ENCODE data around the gene CSPG4.

CSPG4 gene

GRCh38 chr15:75671730-75672602 lies 40.7 kb downstream of the CSPG4 start:
- no peak for TF ChIP-seq SP1 (IDR thresholded peaks at IDR 0.05)
- no peak for TF ChIP-seq FOXM1 (IDR thresholded peaks at IDR 0.05; ENCODE audit: borderline replicate concordance)
- no peak for TF ChIP-seq LEF1 (IDR thresholded peaks at IDR 0.05; ENCODE audit: borderline replicate concordance)
- no peak for TF ChIP-seq L3MBTL2 (conservative IDR thresholded peaks at IDR 0.05)
- TF ChIP-seq BHLHE40 (IDR thresholded peaks at IDR 0.05; ENCODE audit: borderline replicate concordance), result no peak
- TF ChIP-seq FOXK2 (IDR thresholded peaks at IDR 0.05), result no peak
- POLR2A ChIA-PET, result interaction anchor here (0.5 to 3.7 kb wide), 12 partner anchors 11 to 304 kb away, joined by 3 to 19 read pairs (median 4); partner anchors contain the start of genes IMP3, SNUPN and SNX33
- no peak for DNase-seq (ENCODE audit: extremely low spot score)
- CTCF ChIA-PET, result interaction anchor here (1.0 to 1.9 kb wide), 5 partner anchors 10 to 304 kb away, joined by 3 to 10 read pairs (median 5); partner anchors contain the start of genes MAN2C1 and SNX33

- POLR2A ChIA-PET, result interaction anchor here (1.0 kb wide), 1 partner anchor 8 kb away, joined by 3 read pairs; no protein-coding TSS in a partner anchor
- DNase-seq (ENCODE audit: extremely low spot score), result no peak
- CTCF ChIA-PET, result no interaction called here
- no peak for TF ChIP-seq TARDBP (IDR thresholded peaks at IDR 0.05)
- no peak for TF ChIP-seq NFRKB (IDR thresholded peaks at IDR 0.05)
- TF ChIP-seq LEF1 (IDR thresholded peaks at IDR 0.05; ENCODE audit: borderline replicate concordance), result no peak
- TF ChIP-seq ARNT (IDR thresholded peaks at IDR 0.05), result no peak
Observed at GRCh38 chr15:75669879-75670212, 42.8 kb downstream of the CSPG4 start.

- ChIA-PET CTCF (interaction anchor here (0.6 kb wide), 1 partner anchor 64 kb away, joined by 4 read pairs; no protein-coding TSS in a partner anchor), POLR2A (interaction anchor here (1.0 to 1.3 kb wide), 3 partner anchors 9 to 217 kb away, joined by 3 to 4 read pairs (median 4); partner anchors contain the start of genes SIN3A and SNX33)
- TF ChIP-seq LEF1 (IDR thresholded peaks at IDR 0.05; ENCODE audit: borderline replicate concordance) (no peak), FOXK2 (IDR thresholded peaks at IDR 0.05) (no peak), SP1 (IDR thresholded peaks at IDR 0.05) (no peak), CTBP1 (IDR thresholded peaks at IDR 0.05; ENCODE audit: borderline replicate concordance) (no peak), HDGF (IDR thresholded peaks at IDR 0.05; ENCODE audit: borderline replicate concordance) (no peak), FOXA1 (IDR thresholded peaks at IDR 0.05) (no peak), SUZ12 (IDR thresholded peaks at IDR 0.05) (no peak), ZNF384 (IDR thresholded peaks at IDR 0.05) (no peak), FOXM1 (IDR thresholded peaks at IDR 0.05; ENCODE audit: borderline replicate concordance) (no peak), ELF4 (IDR thresholded peaks at IDR 0.05) (no peak), BHLHE40 (IDR thresholded peaks at IDR 0.05; ENCODE audit: borderline replicate concordance) (no peak), PKNOX1 (IDR thresholded peaks at IDR 0.05) (no peak), NFRKB (IDR thresholded peaks at IDR 0.05) (no peak), ARNT (IDR thresholded peaks at IDR 0.05) (no peak), TARDBP (IDR thresholded peaks at IDR 0.05) (no peak), L3MBTL2 (conservative IDR thresholded peaks at IDR 0.05) (no peak)
- DNase-seq (ENCODE audit: extremely low spot score), result no peak
Observed at GRCh38 chr15:75669191-75669878, 43.3 kb downstream of the CSPG4 start.

GRCh38 chr15:75666823-75667501 lies 45.7 kb downstream of the CSPG4 start:
- no peak for DNase-seq (ENCODE audit: extremely low spot score)
- ChIA-PET POLR2A (no interaction called here), CTCF (interaction anchor here (0.9 to 2.3 kb wide), 2 partner anchors 19 to 20 kb away, joined by 3 to 6 read pairs; partner anchors contain the start of gene SNX33)
- TF ChIP-seq HDGF (IDR thresholded peaks at IDR 0.05; ENCODE audit: borderline replicate concordance), result no peak
- no peak for TF ChIP-seq ELF4 (IDR thresholded peaks at IDR 0.05)
- no peak for TF ChIP-seq TARDBP (IDR thresholded peaks at IDR 0.05)
- TF ChIP-seq L3MBTL2 (conservative IDR thresholded peaks at IDR 0.05), result no peak
- no peak for TF ChIP-seq ZNF384 (IDR thresholded peaks at IDR 0.05)

GRCh38 chr15:75663931-75664421 lies 48.7 kb downstream of the CSPG4 start:
- no peak for DNase-seq (ENCODE audit: extremely low spot score)
- TF ChIP-seq ZNF384 (IDR thresholded peaks at IDR 0.05) (no peak), ELF4 (IDR thresholded peaks at IDR 0.05) (no peak), L3MBTL2 (conservative IDR thresholded peaks at IDR 0.05) (no peak), SP1 (IDR thresholded peaks at IDR 0.05) (no peak), HDGF (IDR thresholded peaks at IDR 0.05; ENCODE audit: borderline replicate concordance) (no peak)
- CTCF ChIA-PET, result no interaction called here
- POLR2A ChIA-PET, result interaction anchor here (0.9 kb wide), 1 partner anchor 12 kb away, joined by 3 read pairs; no protein-coding TSS in a partner anchor

- no peak for TF ChIP-seq SUZ12 (IDR thresholded peaks at IDR 0.05)
- DNase-seq (ENCODE audit: extremely low spot score), result no peak
- POLR2A ChIA-PET, result interaction anchor here (0.9 kb wide), 1 partner anchor 11 kb away, joined by 3 read pairs; no protein-coding TSS in a partner anchor
- CTCF ChIA-PET, result interaction anchor here (1.2 kb wide), 1 partner anchor 15 kb away, joined by 3 read pairs; the partner anchor contains the start of gene SNX33
Observed at GRCh38 chr15:75662823-75663519, 49.7 kb downstream of the CSPG4 start.

Data from HEK293T (cell line).